ENCODE measurements around the gene OR10X1.

Gene OR10X1

DNA sequence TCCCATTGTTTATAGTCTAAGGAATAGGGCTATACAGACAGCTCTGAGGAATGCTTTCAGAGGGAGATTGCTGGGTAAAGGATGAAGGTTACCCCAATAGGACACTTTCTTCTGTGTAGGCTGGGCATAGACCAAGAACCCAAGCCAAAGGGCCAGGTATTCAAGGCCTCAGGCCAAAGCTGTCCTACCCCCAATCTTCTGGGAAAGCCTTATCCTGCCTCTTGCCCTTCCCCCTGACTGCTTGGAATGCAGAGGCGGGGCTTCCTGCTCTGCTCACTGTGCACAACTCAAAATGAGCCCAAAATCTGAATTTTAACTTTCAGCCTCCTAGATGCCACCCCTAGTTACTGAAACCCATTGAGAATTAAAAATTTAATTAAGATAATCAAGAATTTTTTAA, 27.6 kb upstream of the OR10X1 start:
- H3K4me3 ChIP-seq (replicated peaks; ENCODE audit: insufficient read depth, low read length), result no peak overlapping the region
- DNase-seq (ENCODE audit: low read depth in 1 of 2, low spot score in 1 of 2), result no peak
- no peak overlapping the region for H3K27ac ChIP-seq (replicated peaks)
- no peaks in the 10 kb centered on the region for H3K27me3 ChIP-seq (ENCODE audit: insufficient read depth, poor library complexity, severe bottlenecking)
- TF ChIP-seq SPI1 (IDR thresholded peaks at IDR 0.05; ENCODE audit: borderline replicate concordance, low read depth) (no peak), POLR2AphosphoS5 (IDR thresholded peaks at IDR 0.05; ENCODE audit: low read depth) (no peak)

DNA sequence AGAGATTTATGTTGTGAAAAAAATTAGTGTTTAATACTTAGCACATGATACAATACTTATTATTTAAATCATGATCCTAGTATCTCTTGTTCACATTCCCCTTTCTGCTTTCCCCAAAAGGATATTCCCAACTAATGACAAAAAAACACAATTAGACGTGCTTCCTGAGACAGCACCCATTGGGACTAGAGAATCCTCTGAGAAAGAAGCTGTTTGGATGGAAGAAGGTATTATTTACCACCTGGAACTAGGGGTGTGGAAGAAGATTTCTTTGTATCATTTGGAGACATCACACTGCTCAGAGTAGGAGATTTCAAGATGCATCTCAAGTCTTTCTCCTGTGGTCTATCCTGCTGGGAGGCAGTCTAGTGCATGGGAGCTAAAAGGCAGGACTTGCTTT, 25.3 kb upstream of the OR10X1 start, which contains the start of gene OR10Z1:
Gene OR10Z1 (plus strand): TSS at position 301 of the 400 bp plus-strand sequence. CDS start 1,171 bp downstream, outside the sequence.
- Histone ChIP-seq H3K27ac (replicated peaks) (no peak within 1 kb of the TSS), H3K27me3 (ENCODE audit: insufficient read depth, poor library complexity, severe bottlenecking) (no peaks in the 10 kb centered on the region), H3K4me3 (replicated peaks; ENCODE audit: insufficient read depth, low read length) (no peak within 1 kb of the TSS)
- DNase-seq (ENCODE audit: low read depth in 1 of 2, low spot score in 1 of 2), result no peak
- TF ChIP-seq, protein P1, sequence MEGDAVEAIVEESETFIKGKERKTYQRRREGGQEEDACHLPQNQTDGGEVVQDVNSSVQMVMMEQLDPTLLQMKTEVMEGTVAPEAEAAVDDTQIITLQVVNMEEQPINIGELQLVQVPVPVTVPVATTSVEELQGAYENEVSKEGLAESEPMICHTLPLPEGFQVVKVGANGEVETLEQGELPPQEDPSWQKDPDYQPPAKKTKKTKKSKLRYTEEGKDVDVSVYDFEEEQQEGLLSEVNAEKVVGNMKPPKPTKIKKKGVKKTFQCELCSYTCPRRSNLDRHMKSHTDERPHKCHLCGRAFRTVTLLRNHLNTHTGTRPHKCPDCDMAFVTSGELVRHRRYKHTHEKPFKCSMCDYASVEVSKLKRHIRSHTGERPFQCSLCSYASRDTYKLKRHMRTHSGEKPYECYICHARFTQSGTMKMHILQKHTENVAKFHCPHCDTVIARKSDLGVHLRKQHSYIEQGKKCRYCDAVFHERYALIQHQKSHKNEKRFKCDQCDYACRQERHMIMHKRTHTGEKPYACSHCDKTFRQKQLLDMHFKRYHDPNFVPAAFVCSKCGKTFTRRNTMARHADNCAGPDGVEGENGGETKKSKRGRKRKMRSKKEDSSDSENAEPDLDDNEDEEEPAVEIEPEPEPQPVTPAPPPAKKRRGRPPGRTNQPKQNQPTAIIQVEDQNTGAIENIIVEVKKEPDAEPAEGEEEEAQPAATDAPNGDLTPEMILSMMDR (IDR thresholded peaks at IDR 0.05; ENCODE audit: insufficient read depth, low read length), result no peak
- TF ChIP-seq SPI1 (IDR thresholded peaks at IDR 0.05; ENCODE audit: borderline replicate concordance, low read depth) (no peak), GABPA (IDR thresholded peaks at IDR 0.05; ENCODE audit: low read depth) (no peak), POLR2AphosphoS5 (IDR thresholded peaks at IDR 0.05; ENCODE audit: low read depth) (no peak)
- TF ChIP-seq, protein P2, sequence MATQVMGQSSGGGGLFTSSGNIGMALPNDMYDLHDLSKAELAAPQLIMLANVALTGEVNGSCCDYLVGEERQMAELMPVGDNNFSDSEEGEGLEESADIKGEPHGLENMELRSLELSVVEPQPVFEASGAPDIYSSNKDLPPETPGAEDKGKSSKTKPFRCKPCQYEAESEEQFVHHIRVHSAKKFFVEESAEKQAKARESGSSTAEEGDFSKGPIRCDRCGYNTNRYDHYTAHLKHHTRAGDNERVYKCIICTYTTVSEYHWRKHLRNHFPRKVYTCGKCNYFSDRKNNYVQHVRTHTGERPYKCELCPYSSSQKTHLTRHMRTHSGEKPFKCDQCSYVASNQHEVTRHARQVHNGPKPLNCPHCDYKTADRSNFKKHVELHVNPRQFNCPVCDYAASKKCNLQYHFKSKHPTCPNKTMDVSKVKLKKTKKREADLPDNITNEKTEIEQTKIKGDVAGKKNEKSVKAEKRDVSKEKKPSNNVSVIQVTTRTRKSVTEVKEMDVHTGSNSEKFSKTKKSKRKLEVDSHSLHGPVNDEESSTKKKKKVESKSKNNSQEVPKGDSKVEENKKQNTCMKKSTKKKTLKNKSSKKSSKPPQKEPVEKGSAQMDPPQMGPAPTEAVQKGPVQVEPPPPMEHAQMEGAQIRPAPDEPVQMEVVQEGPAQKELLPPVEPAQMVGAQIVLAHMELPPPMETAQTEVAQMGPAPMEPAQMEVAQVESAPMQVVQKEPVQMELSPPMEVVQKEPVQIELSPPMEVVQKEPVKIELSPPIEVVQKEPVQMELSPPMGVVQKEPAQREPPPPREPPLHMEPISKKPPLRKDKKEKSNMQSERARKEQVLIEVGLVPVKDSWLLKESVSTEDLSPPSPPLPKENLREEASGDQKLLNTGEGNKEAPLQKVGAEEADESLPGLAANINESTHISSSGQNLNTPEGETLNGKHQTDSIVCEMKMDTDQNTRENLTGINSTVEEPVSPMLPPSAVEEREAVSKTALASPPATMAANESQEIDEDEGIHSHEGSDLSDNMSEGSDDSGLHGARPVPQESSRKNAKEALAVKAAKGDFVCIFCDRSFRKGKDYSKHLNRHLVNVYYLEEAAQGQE (IDR thresholded peaks at IDR 0.05; ENCODE audit: insufficient replicate concordance, low read depth), result no peak

DNA sequence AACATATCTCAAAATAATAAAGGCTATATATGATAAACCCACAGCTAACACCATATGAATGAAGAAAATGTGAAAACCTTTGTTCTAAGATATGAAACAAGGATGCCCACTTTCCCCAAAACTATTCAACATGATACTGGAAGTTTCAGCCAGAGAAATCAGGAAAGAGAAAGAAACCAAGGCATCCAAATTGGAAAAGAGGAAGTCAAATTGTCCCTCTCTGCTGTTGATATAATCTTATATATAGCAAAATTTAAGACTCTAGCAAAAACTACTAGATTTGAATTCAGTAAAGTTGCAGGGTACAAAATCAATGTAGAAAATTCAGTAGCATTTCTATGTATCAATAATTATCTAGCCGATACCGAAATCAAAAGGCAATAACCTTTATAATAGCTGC, 21.0 kb upstream of the OR10X1 start:
- Histone ChIP-seq H3K27me3 (ENCODE audit: insufficient read depth, poor library complexity, severe bottlenecking) (no peaks in the 10 kb centered on the region), H3K27ac (replicated peaks) (no peak overlapping the region), H3K4me3 (replicated peaks; ENCODE audit: insufficient read depth, low read length) (no peak overlapping the region)
- DNase-seq (ENCODE audit: low read depth in 1 of 2, low spot score in 1 of 2), result no peak
- TF ChIP-seq, protein P2 (IDR thresholded peaks at IDR 0.05; ENCODE audit: insufficient replicate concordance, low read depth), result no peak
- TF ChIP-seq, protein P1 (IDR thresholded peaks at IDR 0.05; ENCODE audit: insufficient read depth, low read length), result no peak
- TF ChIP-seq SPI1 (IDR thresholded peaks at IDR 0.05; ENCODE audit: borderline replicate concordance, low read depth) (peak; percentile 73), GABPA (IDR thresholded peaks at IDR 0.05; ENCODE audit: low read depth) (no peak), POLR2AphosphoS5 (IDR thresholded peaks at IDR 0.05; ENCODE audit: low read depth) (no peak)

DNA sequence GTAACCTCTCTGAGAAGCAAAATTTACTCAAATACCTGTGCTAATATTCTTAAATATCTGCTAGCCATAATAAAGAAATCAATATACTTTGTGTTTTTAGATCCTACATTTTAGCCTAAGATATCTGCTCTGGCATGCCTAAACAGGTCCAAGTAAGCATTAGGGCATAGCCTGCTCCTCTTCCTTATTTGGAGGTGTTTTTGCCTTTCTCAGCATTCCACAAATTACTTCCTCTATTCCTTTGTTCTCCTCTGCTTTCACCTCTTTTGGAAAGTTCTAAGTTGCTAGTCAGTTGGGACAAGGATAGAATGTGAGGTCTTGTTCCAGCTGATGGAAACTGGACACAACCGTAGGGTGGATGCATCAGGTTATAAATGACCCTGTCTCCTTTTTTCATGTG, 7.2 kb upstream of the OR10X1 start:
- Histone ChIP-seq H3K27ac (replicated peaks) (no peak overlapping the region), H3K4me3 (replicated peaks; ENCODE audit: insufficient read depth, low read length) (no peak overlapping the region), H3K27me3 (ENCODE audit: insufficient read depth, poor library complexity, severe bottlenecking) (no peaks in the 10 kb centered on the region)
- TF ChIP-seq POLR2AphosphoS5 (IDR thresholded peaks at IDR 0.05; ENCODE audit: low read depth) (no peak), GABPA (IDR thresholded peaks at IDR 0.05; ENCODE audit: low read depth) (no peak)
- no peak for DNase-seq (ENCODE audit: low read depth in 1 of 2, low spot score in 1 of 2)

DNA sequence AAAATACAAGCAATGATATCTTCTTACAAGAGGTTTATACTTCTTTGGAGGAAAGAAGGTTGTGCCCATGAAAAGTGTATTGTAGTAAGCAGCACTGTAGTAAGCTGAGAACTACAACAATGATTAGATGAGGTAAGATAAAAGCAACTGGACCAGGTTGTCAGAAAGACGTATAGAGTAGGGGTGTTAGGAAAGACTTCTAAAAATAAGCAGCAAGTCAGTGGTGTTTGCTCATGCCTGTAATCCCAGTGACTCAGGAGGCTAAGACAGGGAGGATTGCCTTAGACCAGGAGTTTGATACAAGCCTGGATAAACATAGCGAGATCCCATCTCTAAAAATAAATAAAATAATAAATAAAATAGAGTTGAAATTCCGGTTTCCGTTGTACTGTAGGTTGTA, 4.3 kb upstream of the OR10X1 start:
- no peak for DNase-seq (ENCODE audit: low read depth in 1 of 2, low spot score in 1 of 2)
- no peak overlapping the region for H3K27ac ChIP-seq (replicated peaks)
- TF ChIP-seq GABPA (IDR thresholded peaks at IDR 0.05; ENCODE audit: low read depth), result no peak
- TF ChIP-seq, protein P1 (IDR thresholded peaks at IDR 0.05; ENCODE audit: insufficient read depth, low read length), result no peak
- TF ChIP-seq, protein P2 (IDR thresholded peaks at IDR 0.05; ENCODE audit: insufficient replicate concordance, low read depth), result no peak
- no peak for TF ChIP-seq POLR2AphosphoS5 (IDR thresholded peaks at IDR 0.05; ENCODE audit: low read depth)
- TF ChIP-seq SPI1 (IDR thresholded peaks at IDR 0.05; ENCODE audit: borderline replicate concordance, low read depth), result no peak
- no peaks in the 10 kb centered on the region for H3K27me3 ChIP-seq (ENCODE audit: insufficient read depth, poor library complexity, severe bottlenecking)
- H3K4me3 ChIP-seq (replicated peaks; ENCODE audit: insufficient read depth, low read length), result no peak overlapping the region
